Measurements from ENCODE around the gene OSBPL3.

OSBPL3 gene

GRCh38 chr7:24926623-24927524, 53.1 kb downstream of the OSBPL3 start:
- ChIA-PET POLR2A (no interaction called here), CTCF (interaction anchor here (0.6 to 1.3 kb wide), 6 partner anchors 16 to 172 kb away, joined by 3 to 5 read pairs (median 3); no protein-coding TSS in a partner anchor)
- Histone ChIP-seq H3K9me3 (ENCODE audit: control insufficient read depth, insufficient read depth, low read depth, low read length) (no peaks in the 10 kb centered on the region), H3K4me3 (ENCODE audit: low read depth, low read length) (no peak overlapping the region), H3K36me3 (ENCODE audit: control insufficient read depth in 2 of 2, insufficient read depth in 1 of 2, low read length in 2 of 2) (no peaks in the 10 kb centered on the region), H3K4me1 (ENCODE audit: control insufficient read depth, insufficient read depth, low read length) (peaks cover 4% of the 10 kb centered on the region; the same call in 1 of the 2 replicates), H3K27ac (ENCODE audit: extremely low read depth, low read depth, low read length) (no peak overlapping the region)
- TF ChIP-seq ZNF202 (tag by site-specific recombination; IDR thresholded peaks at IDR 0.05; ENCODE audit: borderline replicate concordance) (no peak), KLF1 (tag by site-specific recombination; IDR thresholded peaks at IDR 0.05) (no peak), PATZ1 (tag by site-specific recombination; IDR thresholded peaks at IDR 0.05) (no peak), ZNF274 (IDR thresholded peaks at IDR 0.05; ENCODE audit: low read length) (no peak), ZNF274 (tag by site-specific recombination; IDR thresholded peaks at IDR 0.05; ENCODE audit: borderline replicate concordance) (no peak), ZSCAN30 (tag by site-specific recombination; IDR thresholded peaks at IDR 0.05) (no peak), ZNF433 (tag by site-specific recombination; IDR thresholded peaks at IDR 0.05; ENCODE audit: low read depth) (no peak), ZNF184 (tag by site-specific recombination; IDR thresholded peaks at IDR 0.05) (no peak), ZBTB48 (tag by site-specific recombination; IDR thresholded peaks at IDR 0.05) (no peak), ZNF548 (tag by site-specific recombination; IDR thresholded peaks at IDR 0.05) (no peak), ZNF16 (tag by site-specific recombination; IDR thresholded peaks at IDR 0.05; ENCODE audit: low read depth) (no peak), GLIS2 (tag by site-specific recombination; IDR thresholded peaks at IDR 0.05) (no peak)
- TF ChIP-seq, protein P1, sequence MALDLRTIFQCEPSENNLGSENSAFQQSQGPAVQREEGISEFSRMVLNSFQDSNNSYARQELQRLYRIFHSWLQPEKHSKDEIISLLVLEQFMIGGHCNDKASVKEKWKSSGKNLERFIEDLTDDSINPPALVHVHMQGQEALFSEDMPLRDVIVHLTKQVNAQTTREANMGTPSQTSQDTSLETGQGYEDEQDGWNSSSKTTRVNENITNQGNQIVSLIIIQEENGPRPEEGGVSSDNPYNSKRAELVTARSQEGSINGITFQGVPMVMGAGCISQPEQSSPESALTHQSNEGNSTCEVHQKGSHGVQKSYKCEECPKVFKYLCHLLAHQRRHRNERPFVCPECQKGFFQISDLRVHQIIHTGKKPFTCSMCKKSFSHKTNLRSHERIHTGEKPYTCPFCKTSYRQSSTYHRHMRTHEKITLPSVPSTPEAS (tag by site-specific recombination; IDR thresholded peaks at IDR 0.05), result no peak
- TF ChIP-seq, protein P2, sequence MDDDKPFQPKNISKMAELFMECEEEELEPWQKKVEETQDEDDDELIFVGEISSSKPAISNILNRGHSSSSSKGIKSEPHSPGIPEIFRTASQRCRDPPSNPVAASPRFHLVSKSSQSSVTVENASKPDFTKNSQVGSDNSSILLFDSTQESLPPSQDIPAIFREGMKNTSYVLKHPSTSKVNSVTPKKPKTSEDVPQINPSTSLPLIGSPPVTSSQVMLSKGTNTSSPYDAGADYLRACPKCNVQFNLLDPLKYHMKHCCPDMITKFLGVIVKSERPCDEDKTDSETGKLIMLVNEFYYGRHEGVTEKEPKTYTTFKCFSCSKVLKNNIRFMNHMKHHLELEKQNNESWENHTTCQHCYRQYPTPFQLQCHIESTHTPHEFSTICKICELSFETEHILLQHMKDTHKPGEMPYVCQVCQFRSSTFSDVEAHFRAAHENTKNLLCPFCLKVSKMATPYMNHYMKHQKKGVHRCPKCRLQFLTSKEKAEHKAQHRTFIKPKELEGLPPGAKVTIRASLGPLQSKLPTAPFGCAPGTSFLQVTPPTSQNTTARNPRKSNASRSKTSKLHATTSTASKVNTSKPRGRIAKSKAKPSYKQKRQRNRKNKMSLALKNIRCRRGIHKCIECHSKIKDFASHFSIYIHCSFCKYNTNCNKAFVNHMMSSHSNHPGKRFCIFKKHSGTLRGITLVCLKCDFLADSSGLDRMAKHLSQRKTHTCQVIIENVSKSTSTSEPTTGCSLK (tag by site-specific recombination; IDR thresholded peaks at IDR 0.05), result no peak
- TF ChIP-seq, protein P3, sequence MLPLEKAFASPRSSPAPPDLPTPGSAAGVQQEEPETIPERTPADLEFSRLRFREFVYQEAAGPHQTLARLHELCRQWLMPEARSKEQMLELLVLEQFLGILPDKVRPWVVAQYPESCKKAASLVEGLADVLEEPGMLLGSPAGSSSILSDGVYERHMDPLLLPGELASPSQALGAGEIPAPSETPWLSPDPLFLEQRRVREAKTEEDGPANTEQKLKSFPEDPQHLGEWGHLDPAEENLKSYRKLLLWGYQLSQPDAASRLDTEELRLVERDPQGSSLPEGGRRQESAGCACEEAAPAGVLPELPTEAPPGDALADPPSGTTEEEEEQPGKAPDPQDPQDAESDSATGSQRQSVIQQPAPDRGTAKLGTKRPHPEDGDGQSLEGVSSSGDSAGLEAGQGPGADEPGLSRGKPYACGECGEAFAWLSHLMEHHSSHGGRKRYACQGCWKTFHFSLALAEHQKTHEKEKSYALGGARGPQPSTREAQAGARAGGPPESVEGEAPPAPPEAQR (tag by site-specific recombination; IDR thresholded peaks at IDR 0.05), result no peak
- TF ChIP-seq, protein P4, sequence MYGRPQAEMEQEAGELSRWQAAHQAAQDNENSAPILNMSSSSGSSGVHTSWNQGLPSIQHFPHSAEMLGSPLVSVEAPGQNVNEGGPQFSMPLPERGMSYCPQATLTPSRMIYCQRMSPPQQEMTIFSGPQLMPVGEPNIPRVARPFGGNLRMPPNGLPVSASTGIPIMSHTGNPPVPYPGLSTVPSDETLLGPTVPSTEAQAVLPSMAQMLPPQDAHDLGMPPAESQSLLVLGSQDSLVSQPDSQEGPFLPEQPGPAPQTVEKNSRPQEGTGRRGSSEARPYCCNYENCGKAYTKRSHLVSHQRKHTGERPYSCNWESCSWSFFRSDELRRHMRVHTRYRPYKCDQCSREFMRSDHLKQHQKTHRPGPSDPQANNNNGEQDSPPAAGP (tag by site-specific recombination; IDR thresholded peaks at IDR 0.05), result no peak

Measured in HEK293 (cell line).